HCT116 (cell line): Measurements from ENCODE around the gene ACAD8. TPM values are rescaled to one million over a fixed set of nuclear protein-coding genes. Genes with fewer than 3 reads are reported as not detected.

ENCODE experiments used
- ATAC-seq: fragments of 200-7000 bp; cut with Tn5 transposase; 2 replicates; pipeline ENCODE4 v1.9.1; 2020; ENCODE audit warnings: mild to moderate bottlenecking, moderate library complexity
- BruUV-seq: library from RNA; stranded (reverse); fragments of 400-500 nt; replicated peaks from 2 replicates; lab custom pipeline; 2021; lab: Mats Ljungman, UMichigan
- CTCF ChIA-PET: fragments of 300-600 bp; sonication (Branson Sonifier 250); formaldehyde crosslinking; loops from one replicate; lab custom pipeline; 2021; ENCODE audit warnings: antibody characterized with exemption; lab: Charles Lee
- POLR2A ChIA-PET: fragments of 300-600, 350-600 bp; sonication (Branson Sonifier 250); formaldehyde crosslinking; loops from one replicate; lab custom pipeline; 2021; ENCODE audit warnings: antibody characterized with exemption; lab: Charles Lee
- RAD21 ChIA-PET, 2 experiments: fragments of 300-600 bp; sonication (Branson Sonifier 250); formaldehyde crosslinking; loops; one replicate each; lab custom pipeline; 2023; ENCODE audit warnings: low total read pairs in 2 of 2; ENCODE audit not compliant: uncharacterized antibody in 2 of 2, unreplicated experiment in 2 of 2, low non-redundant PET in 1 of 2; lab: Charles Lee
- DNase-seq: peaks from one replicate; pipeline ENCODE4 v3.0.0-alpha.2; 2010; ENCODE audit warnings: low read depth, low spot score
- H2AFZ ChIP-seq: fragments of 200-600 bp; shearing (Covaris generic), sonication (generic); 2 replicates; pipeline ENCODE4 v1.6.1; 2017; ENCODE audit warnings: low read depth, mixed run types, mixed read lengths, antibody characterized with exemption, low read length; ENCODE audit not compliant: poor library complexity, severe bottlenecking
- H3K27ac ChIP-seq: 2 replicates; pipeline ENCODE4 v1.5.1; 2012; ENCODE audit warnings: low read depth, low read length
- H3K27me3 ChIP-seq: fragments of 200-600 bp; sonication (generic); 2 replicates; pipeline ENCODE4 v1.6.1; 2016; ENCODE audit warnings: mixed run types, low read length, mixed read lengths; ENCODE audit not compliant: insufficient read depth
- H3K36me3 ChIP-seq, 2 experiments: fragments of 200-500 bp in 1 of 2; fragments of 200-600 bp in 1 of 2; sonication (Bioruptor generic) in 1 of 2; sonication (generic) in 1 of 2; 2 replicates each; pipeline versions ENCODE4 v1.5.1 to v1.6.1; 2014 to 2016; ENCODE audit warnings: low read length in 2 of 2, inconsistent platforms in 1 of 2, mixed read lengths in 1 of 2, mixed run types in 1 of 2; ENCODE audit not compliant: insufficient read depth in 2 of 2, control insufficient read depth in 1 of 2
- H3K4me1 ChIP-seq, 2 experiments: fragments of 200-600 bp in 1 of 2; sonication (generic) in 1 of 2; 2 replicates each; pipeline versions ENCODE4 v1.5.1 to v1.6.1; 2012 to 2017; ENCODE audit warnings: low read length in 2 of 2, inconsistent platforms in 1 of 2, mild to moderate bottlenecking in 1 of 2, mixed read lengths in 1 of 2, mixed run types in 1 of 2, moderate library complexity in 1 of 2; ENCODE audit not compliant: insufficient read depth in 2 of 2, control insufficient read depth in 1 of 2
- H3K4me2 ChIP-seq: fragments of 200-600 bp; sonication (generic); 2 replicates; pipeline ENCODE4 v1.6.1; 2017; ENCODE audit warnings: mixed run types, low read length, mixed read lengths
- H3K4me3 ChIP-seq, 2 experiments: fragments of 200-600 bp in 1 of 2; sonication (generic) in 1 of 2; replicated peaks in 1 of 2; 2 replicates each; pipeline ENCODE4 v1.5.1; 2011 to 2016; ENCODE audit warnings: low read length in 2 of 2, control low read depth in 1 of 2, low read depth in 1 of 2, mild to moderate bottlenecking in 1 of 2, mixed read lengths in 1 of 2, mixed run types in 1 of 2
- H3K79me2 ChIP-seq: fragments of 200-600 bp; sonication (generic); 2 replicates; pipeline ENCODE4 v1.6.1; 2017; ENCODE audit warnings: mild to moderate bottlenecking, mixed run types, low read length, moderate library complexity, mixed read lengths; ENCODE audit not compliant: insufficient read depth
- H3K9ac ChIP-seq: fragments of 200-600 bp; sonication (generic); 2 replicates; pipeline ENCODE4 v1.6.1; 2016; ENCODE audit warnings: low read length, mixed read lengths
- H3K9me2 ChIP-seq: fragments of 200-600 bp; sonication (generic), shearing (Covaris generic); 2 replicates; pipeline ENCODE4 v1.6.1; 2017; ENCODE audit warnings: mixed run types, mild to moderate bottlenecking, moderate library complexity; ENCODE audit not compliant: insufficient read depth
- H3K9me3 ChIP-seq, 2 experiments: fragments of 200-500 bp in 1 of 2; fragments of 200-600 bp in 1 of 2; sonication (Bioruptor generic) in 1 of 2; sonication (generic) in 1 of 2; 2 replicates each; pipeline ENCODE4 v1.6.1; 2014 to 2017; ENCODE audit warnings: low read length in 2 of 2, mixed read lengths in 2 of 2, inconsistent platforms in 1 of 2, low read depth in 1 of 2, mild to moderate bottlenecking in 1 of 2, mixed run types in 1 of 2, moderate library complexity in 1 of 2; ENCODE audit not compliant: control insufficient read depth in 1 of 2, insufficient read depth in 1 of 2
- H4K20me1 ChIP-seq: fragments of 200-600 bp; sonication (generic), shearing (Covaris generic); 2 replicates; pipeline ENCODE4 v1.6.1; 2017; ENCODE audit warnings: mixed run types, mild to moderate bottlenecking, moderate library complexity; ENCODE audit not compliant: insufficient read depth
- ELF1 ChIP-seq: IDR thresholded peaks from 2 replicates; pipeline ENCODE4 v1.6.1; 2012; ENCODE audit warnings: low read depth, borderline replicate concordance
- EZH2 ChIP-seq: fragments of 200-600 bp; sonication (generic); IDR thresholded peaks from 2 replicates; pipeline ENCODE4 v1.6.1; 2017; ENCODE audit warnings: antibody characterized with exemption, mixed run types
- EZH2phosphoT487 ChIP-seq: fragments of 200-600 bp; IDR thresholded peaks from 2 replicates; pipeline ENCODE4 v1.6.1; 2018; ENCODE audit warnings: antibody characterized with exemption, borderline replicate concordance
- intact Hi-C: fragments of 100-400 bp; cut with micrococcal nuclease; formaldehyde crosslinking; loops from 2 replicates; pipeline ENCODE4 v1.10.0; 2022
- total RNA-seq: library from RNA; stranded (reverse); gene quantifications from one replicate; pipeline ENCODE4 v1.2.1, GENCODE V29; 2021; ENCODE audit not compliant: unreplicated experiment

ACAD8 gene
- total RNA-seq, 1 experiment from 2014 or later = 21.0 TPM

- H3K4me2 ChIP-seq = no peak overlapping the region
- BruUV-seq = no TSS peak
- no peak for TF ChIP-seq EZH2phosphoT487
- TF ChIP-seq, all 23 proteins: peak for 0
- Histone ChIP-seq H3K27ac (no peak overlapping the region), H2AFZ (no peak overlapping the region), H3K79me2 (peaks cover 41% of the 10 kb centered on the region), H3K36me3 (peaks cover 0 to 12% of the 10 kb centered on the region in 2 experiments; a peak in 1 of 4 replicates), H4K20me1 (no peaks in the 10 kb centered on the region), H3K27me3 (no peaks in the 10 kb centered on the region), H3K9me2 (no peaks in the 10 kb centered on the region), H3K4me1 (no peaks in the 10 kb centered on the region), H3K9ac (no peak overlapping the region), H3K4me3 (no peak overlapping the region), H3K9me3 (no peaks in the 10 kb centered on the region)
- ChIA-PET POLR2A (no interaction called here), CTCF (no interaction called here), RAD21 (no interaction called here)
- no peak for ATAC-seq
- intact Hi-C loops = no loop called here
- DNase-seq = no peak
Observed at GRCh38 chr11:134231958-134232659, 21.3 kb upstream of the ACAD8 start.

GRCh38 chr11:134233729-134234179 is 19.6 kb upstream of the ACAD8 start:
- no peaks in the 10 kb centered on the region for H3K4me1 ChIP-seq
- ATAC-seq = no peak
- no TSS peak for BruUV-seq
- H3K9me3 ChIP-seq = no peaks in the 10 kb centered on the region
- DNase-seq = no peak
- H3K36me3 ChIP-seq = peaks cover 0 to 12% of the 10 kb centered on the region in 2 experiments; a peak in 1 of 4 replicates
- H3K79me2 ChIP-seq = peaks cover 29% of the 10 kb centered on the region; the same call in 1 of the 2 replicates
- H3K9ac ChIP-seq = no peak overlapping the region
- H2AFZ ChIP-seq = no peak overlapping the region
- no peaks in the 10 kb centered on the region for H4K20me1 ChIP-seq
- ChIA-PET CTCF (no interaction called here), POLR2A (no interaction called here)
- no peak overlapping the region for H3K27ac ChIP-seq
- H3K4me3 ChIP-seq = no peak overlapping the region
- intact Hi-C loops = no loop called here
- no peak overlapping the region for H3K4me2 ChIP-seq
- no peaks in the 10 kb centered on the region for H3K9me2 ChIP-seq
- H3K27me3 ChIP-seq = no peaks in the 10 kb centered on the region
- no peak for TF ChIP-seq ELF1
- no peak for TF ChIP-seq EZH2
- TF ChIP-seq, all 23 proteins: peak for 0
- RAD21 ChIA-PET = no interaction called here
